ENCODE measurements around the gene REEP6.
"Not testable (repeated sequence)": the region's sequence is repeated elsewhere in the genome, so short reads cannot be mapped to it uniquely, and the experiment has no call there.

REEP6 gene

DNA sequence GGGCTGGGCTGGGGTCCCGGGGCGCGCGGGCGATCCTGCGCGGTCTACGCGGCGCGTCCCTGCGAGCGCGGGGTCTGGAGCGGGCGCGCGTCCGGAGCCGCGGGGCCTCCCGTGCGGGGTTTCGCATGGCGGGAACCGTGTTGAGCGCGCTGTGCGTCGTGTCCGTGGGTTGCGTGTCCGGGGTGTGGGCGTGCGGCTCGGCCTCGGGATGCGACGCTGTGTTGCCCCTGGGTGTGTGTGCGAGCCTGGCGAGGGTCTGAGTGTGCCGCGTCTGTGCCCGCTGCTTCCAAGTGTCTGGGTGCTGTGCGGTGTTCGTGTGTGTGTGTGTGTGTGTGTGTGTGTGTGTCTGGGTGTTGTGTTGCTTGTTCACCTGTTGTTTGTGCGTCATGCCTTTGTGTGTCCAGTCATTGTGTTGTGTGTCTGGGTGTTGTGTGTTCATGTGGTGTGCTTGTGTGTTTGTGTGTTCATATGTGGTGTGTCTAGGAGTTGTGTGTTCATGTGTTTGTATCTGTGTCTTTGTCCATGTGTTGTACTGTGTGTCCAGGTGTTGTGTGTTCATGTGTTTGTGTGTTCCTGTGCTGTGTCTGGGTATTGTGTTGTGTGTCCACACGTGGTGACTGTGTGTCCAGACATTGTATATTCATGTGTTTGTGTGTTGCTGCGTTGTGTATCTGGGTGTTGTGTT is 33.4 kb downstream of the REEP6 start:
- DNase-seq (ENCODE audit: low read depth) = no peak

- DNase-seq (ENCODE audit: low read depth) = no peak
These were observed 34.0 kb downstream of the REEP6 start for GRCh38 chr19:1524972-1525325.

DNA sequence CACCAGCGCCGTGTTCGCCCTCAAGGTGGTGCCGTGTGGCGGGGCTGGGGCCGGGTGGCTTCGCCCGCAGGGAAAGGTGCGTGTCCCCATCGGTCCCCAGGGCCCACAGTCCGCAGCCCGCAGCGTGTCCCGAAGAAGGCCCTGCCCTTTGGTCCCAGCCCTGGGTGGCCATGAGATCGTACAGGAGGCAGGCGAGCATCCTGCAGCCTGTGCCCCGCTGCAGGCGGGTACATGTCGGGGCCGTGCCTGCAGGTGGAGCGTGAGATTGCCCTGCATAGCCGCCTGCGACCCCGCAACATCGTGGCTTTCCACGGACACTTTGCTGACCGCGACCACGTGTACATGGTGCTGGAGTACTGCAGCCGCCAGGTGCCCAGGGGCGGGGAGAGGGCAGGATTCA is 34.4 kb downstream of the REEP6 start:
- no peak for DNase-seq (ENCODE audit: low read depth)

- no peak for DNase-seq (ENCODE audit: low read depth)
These were observed 35.2 kb downstream of the REEP6 start for GRCh38 chr19:1526066-1526778.

DNA sequence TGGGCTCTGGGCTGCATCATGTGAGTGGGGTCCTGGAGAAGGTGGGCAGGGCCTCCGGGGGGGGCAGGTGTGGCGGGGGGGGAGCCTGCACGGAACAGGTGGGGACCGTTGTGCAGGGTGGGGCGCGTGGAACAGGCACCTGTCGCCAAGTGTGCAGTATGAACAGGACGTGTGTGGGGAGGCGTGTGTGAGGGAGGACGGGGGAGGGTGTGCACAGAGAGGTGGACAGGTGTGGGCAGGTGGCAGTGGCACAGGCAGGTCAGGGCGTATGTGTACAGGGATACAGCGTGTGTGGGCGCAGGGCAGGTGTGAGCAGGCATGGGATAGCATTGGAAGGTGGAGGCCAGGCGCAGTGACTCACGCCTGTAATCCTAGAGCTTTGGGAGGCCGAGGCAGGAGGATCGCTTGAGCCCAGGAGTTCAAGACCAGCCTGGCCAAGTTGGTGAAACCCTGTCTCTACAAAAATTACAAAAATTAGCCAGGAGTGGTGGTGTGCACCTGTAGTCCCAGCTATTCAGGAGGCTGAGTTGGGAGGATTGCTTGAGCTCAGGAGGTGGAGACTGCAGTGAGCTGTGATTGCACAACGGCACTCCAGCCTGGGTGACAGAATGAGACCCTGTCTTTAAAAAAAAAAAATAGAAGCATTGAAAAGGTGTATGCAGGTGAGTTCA is 36.1 kb downstream of the REEP6 start:
- DNase-seq (ENCODE audit: low read depth) = no peak

GRCh38 chr19:1527650-1528309 is 36.8 kb downstream of the REEP6 start:
- no peak for DNase-seq (ENCODE audit: low read depth)

DNA sequence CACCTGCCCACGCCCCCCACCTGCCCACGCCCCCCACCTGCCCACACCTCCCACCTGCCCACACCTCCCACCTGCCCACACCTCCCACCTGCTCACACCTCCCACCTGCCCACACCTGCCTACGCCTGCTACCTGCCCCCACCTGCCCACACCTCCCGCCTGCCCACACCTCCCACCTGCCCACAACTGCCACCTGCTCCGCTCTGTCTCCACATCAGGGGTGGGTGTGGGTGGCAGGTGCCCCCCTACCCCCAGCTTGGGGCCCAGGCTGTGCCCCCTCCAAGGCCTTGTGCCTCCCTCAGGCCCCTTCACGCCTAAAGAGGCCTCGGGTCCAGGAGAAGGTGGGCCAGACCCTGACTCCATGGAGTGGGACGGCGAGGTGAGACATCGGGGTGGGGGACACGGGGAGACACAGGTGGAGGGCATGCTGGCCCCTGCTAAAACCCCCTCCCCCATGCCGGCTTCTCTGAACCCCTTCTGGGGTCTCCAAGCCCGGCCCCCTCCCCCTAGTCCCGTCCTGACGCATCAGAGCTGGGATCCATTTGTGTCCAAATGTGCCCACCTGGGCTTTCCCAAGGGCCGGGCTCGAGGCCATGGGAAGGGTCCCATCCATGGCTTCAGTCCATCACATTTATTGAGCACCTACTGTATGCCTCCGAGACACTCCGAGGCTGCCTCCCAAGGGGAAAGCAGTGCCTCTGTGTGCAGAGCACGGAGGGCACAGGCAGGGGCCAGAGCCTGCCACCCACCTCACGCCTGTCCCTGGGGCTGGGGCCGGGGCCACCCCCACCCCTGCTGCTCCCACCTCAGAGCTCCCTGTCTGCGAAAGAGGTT is 37.8 kb downstream of the REEP6 start:
- no peak for DNase-seq (ENCODE audit: low read depth)

DNA sequence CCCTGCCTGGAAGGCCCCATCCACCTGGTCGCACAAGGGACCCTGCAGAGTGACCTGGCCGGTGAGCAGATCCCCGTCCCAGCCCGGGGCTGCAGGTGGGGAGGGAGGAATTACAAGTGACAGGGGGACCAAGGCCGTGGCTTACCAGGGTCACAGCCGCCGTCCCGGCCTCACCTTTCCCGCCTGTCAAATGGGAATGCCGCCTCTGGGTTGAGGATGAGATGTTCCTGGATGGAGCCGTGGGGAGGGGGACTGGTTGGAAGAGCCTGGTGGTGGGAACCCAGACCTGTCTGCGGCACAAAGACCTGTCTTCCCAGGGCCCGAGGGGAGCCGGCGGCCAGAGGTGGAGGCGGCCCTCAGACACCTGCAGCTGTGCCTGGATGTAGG is 38.4 kb downstream of the REEP6 start:
- DNase-seq (ENCODE audit: low read depth) = no peak

DNA sequence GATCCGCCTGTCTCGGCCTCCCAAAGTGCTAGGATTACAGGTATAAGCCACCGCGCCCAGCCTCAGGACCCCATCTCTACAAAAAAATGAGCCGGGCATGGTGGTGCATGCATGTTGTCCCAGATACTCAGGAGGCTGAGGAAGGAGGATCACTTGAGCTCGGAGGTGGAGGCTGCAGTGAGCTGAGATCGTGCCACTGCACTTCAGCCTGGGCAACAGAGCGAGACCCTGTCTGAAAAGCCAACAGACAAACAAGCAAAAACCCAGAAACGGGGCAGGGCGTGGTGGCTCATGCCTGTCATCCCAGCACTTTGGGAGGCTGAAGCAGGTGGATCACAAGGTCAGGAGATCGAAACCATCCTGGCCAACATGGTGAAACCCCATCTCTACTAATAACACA is 39.9 kb downstream of the REEP6 start:
- not testable (repeated sequence) for DNase-seq (ENCODE audit: low read depth)

GRCh38 chr19:1531587-1531986 is 40.6 kb downstream of the REEP6 start:
- DNase-seq (ENCODE audit: low read depth) = no peak

DNA sequence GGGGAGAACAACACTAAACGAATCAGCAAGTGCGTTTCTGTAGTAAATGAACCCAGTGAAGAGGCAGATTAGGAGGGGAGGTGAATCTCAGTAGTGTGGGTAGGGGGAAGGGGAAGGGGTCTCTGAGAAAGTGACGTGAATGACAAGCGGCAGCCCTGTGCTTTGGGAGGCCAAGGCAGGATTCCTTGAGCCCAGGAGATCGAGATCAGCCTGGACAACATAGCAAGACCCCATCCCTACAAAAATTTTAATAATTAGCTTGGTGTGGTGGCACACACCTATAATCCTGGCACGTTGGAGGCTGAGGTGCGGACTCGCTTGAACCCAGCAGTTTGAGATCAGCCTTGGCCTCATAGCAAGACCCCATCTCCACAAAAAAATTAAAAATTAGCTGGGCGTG is 41.0 kb downstream of the REEP6 start:
- no peak for DNase-seq (ENCODE audit: low read depth)

DNA sequence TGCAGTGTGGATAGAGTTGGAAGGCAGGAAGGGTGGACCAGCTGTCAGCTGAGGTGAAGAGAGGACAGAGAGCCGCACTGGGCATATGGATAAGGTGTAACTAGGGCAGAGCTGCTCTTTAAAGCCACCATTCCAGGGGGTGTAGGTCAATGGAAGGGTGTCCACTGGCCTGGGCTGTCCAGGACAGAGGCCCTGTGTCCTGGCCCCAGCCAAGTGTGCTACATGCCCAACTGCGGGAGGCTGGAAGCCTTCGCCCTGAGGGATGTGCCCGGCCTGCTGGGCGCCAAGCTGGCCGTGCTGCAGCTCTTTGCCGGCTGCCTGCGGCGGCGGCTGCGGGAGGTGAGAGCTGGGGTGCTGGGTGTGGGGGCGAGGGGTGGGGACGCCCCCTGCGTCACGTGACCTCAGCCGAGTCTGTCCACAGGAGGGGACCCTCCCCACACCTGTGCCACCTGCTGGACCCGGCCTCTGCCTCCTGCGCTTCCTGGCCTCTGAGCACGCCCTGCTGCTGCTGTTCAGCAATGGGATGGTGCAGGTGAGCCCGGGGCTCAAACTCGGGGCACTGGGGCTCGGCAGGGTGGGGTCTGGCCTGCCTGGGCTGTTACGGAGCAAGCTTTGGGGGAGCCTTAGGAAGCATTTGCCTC is 42.6 kb downstream of the REEP6 start:
- DNase-seq (ENCODE audit: low read depth) = no peak

- DNase-seq (ENCODE audit: low read depth) = no peak
These were observed 44.0 kb downstream of the REEP6 start for GRCh38 chr19:1534972-1535371.

GRCh38 chr19:1535699-1536098 is 44.7 kb downstream of the REEP6 start:
- DNase-seq (ENCODE audit: low read depth) = not testable (repeated sequence)

GRCh38 chr19:1538978-1539377 is 48.0 kb downstream of the REEP6 start:
- no peak for DNase-seq (ENCODE audit: low read depth)

DNA sequence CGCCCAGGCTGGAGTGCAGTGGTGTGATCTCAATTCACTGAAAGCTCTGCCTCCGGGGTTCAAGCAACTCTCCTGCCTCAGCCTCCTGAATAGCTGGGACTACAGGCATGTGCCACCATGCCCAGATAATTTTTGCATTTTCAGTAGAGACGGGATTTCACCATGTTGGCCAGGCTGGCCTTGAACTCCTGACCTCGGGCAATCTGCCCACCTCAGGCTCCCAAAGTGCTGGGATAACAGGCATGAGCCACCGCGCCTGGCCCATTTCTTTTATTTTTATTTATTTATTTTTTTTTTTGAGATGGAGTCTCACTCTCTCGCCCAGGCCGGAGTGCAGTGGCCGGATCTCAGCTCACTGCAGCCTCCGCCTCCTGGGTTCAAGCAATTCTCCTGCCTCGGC is 48.8 kb downstream of the REEP6 start:
- not testable (repeated sequence) for DNase-seq (ENCODE audit: low read depth)

- DNase-seq (ENCODE audit: low read depth) = no peak
These were observed 49.5 kb downstream of the REEP6 start for GRCh38 chr19:1540365-1540925.

Measured in stimulated activated CD8-positive, alpha-beta memory T cell treated with anti-CD3 and anti-CD28 coated beads, Interleukin-7, amount 100 ng/mL, for 24 hours (primary cell).